UCSD-AML1 (cell line): Measurements from ENCODE around the gene PSMF1.

Source experiments
- DNase-seq: peaks from one replicate; lab custom pipeline; 2025; ENCODE audit not compliant: unreplicated experiment; lab: John Stamatoyannopoulos, UW

Gene PSMF1, protein sequence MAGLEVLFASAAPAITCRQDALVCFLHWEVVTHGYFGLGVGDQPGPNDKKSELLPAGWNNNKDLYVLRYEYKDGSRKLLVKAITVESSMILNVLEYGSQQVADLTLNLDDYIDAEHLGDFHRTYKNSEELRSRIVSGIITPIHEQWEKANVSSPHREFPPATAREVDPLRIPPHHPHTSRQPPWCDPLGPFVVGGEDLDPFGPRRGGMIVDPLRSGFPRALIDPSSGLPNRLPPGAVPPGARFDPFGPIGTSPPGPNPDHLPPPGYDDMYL

DNA sequence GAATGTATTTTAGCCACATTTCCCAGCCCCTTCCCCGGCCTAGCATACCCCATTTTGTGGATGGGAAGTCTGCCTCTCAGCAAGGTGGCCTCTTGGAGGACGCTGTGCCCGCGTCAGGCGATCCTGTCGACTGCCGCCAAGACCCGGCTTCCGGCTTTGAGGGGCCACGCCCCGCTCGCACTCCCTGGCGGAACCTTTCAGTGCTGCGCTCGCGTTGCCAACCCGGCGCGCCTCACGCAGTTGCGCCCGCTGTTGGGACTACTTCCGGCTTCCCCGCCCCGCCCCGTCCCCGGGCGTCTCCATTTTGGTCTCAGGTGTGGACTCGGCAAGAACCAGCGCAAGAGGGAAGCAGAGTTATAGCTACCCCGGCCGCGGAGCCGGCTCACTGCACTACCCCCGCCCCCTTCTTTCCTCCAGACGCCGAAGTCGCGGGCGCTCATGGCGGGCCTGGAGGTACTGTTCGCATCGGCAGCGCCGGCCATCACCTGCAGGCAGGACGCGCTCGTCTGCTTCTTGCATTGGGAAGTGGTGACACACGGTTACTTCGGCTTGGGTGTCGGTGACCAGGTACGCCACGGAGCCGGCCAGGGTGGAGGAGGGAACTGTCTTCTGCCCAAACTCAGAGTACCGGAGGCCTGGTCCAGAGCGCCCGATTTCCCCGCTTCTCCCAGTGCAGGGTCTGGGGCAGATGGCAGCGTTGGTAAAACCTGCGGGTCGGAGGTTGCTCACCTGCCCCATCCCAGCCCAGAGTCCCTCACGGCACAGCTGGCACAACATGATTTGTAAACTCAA is at the start of gene PSMF1:
Gene PSMF1 (plus strand): TSS at position 267 of the 792 bp plus-strand sequence. CDS start 172 bp downstream, at position 439.
- DNase-seq: peak; percentile 96

DNA sequence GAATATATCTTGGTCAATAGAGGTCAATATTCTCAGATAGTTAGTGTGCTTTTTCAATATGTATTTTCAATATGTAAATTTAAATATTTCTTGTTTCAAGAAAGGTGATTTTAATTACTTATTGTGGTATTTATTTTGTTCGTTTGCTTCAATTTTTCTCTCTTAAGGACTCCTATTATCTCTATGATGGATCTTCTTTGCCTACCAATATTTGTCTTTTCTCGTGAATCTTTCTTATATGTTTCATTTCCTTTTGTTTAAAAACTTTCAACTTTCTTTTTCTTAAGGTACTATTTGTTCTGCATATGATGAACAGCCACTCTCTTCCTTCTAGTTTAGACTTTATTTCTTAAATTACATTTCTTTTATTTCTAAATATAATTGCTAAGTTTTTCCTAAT is 46.1 kb upstream of the PSMF1 start:
- no peak for DNase-seq

DNA sequence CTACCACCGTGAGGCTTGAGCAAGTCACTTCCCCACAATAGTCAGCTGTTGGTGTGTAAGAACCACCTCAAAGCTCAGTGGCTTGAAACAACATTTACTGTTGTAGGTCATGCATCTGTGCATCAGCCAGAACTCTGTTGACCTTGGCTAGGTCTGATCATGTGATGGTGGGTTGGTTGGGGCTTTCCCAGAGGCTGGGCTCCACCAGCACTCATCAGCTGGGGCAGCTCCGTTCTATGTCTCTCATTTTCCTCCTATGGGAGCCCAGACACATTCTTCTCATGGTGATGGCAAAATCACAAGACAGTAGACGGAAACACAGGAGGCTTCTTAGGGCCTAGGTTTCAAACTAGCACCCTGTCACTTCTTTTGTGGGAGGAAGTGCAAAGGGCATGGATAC is 42.8 kb upstream of the PSMF1 start:
- DNase-seq: no peak

DNA sequence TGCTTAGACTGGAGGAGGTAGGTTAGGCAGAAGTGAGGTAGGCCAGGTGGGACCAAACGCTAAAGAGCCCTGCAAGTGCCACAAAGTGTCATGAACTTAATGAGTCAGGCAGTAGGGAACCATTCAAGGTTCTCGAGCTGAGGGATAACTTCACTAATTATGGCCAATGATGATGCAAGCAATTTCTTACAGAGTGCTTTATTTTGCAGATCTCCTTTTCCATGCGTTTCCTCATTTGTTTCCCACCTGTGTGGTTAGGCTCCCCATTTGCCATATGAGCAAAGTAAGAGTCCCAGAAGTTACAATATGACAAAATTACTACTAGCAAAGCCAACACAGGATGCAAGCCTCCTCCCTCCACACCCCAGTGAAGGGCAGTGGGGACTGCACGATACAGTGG is 36.5 kb upstream of the PSMF1 start:
- no peak for DNase-seq

DNA sequence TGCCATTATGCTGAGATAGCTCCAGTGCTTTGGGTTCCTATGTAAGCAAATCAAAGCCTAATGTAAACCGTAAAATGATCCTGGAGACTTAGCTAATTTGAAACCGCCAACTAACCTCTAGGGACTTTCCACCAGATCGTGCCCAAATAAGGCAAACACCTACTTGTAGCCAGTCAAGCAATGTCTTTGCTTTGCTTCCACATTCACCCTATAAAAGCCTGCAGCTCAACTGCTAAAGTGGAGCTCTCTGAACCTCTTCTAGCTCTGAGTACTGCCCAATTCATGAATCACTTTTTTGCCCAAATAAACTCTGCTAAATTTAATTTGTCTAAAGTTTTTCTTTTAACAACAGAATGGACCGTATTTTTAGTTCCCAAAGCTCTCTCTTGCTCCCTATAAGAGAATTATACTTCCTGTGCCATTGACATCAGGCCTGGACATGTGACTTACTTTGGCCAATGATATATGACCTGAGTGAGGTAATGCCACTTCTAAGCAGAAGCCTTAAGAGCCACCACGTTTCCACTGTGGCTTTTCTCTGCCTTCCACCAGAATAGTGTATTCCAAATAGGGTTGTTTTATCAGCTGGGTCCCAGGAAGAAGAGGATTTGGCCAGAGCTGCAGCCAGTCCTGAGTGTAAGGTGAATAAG is 34.8 kb upstream of the PSMF1 start:
- DNase-seq: no peak

DNA sequence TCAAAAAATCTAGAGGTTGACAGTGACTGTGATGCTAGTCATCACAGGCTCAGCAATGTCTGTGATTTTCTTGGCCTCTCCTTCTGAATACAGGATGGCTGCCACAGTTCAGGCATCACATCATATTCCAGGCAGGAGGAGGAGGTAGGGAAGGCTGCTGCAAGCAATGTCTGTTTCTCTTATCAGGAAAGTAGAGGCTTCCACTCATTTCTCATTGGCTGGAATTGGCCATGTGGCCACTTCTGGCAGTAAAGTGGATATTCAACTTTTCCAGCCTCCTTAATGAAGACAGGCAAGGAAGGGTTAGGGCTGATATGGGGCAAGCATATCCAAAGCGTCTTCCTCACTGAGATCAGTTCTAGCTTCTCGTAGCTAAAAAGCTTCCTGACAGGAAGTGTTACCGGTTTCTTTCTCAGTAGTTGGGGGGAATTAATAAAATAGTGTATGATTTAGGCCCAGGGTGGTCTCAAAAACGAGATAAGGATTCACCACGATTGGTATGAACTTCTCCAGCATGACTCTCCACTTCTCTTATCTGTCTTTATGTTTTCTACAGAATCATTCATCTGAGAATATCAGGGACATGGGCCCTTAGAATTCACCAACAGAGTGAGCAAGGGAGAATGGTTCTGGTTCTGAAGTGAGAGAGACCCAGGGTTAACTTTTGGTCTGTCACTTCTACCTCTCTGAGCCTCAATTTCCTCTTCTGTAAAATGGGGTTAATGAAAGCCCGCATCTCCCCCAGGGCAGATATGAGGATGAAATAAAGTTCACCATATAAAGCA is 32.7 kb upstream of the PSMF1 start:
- no peak for DNase-seq

DNA sequence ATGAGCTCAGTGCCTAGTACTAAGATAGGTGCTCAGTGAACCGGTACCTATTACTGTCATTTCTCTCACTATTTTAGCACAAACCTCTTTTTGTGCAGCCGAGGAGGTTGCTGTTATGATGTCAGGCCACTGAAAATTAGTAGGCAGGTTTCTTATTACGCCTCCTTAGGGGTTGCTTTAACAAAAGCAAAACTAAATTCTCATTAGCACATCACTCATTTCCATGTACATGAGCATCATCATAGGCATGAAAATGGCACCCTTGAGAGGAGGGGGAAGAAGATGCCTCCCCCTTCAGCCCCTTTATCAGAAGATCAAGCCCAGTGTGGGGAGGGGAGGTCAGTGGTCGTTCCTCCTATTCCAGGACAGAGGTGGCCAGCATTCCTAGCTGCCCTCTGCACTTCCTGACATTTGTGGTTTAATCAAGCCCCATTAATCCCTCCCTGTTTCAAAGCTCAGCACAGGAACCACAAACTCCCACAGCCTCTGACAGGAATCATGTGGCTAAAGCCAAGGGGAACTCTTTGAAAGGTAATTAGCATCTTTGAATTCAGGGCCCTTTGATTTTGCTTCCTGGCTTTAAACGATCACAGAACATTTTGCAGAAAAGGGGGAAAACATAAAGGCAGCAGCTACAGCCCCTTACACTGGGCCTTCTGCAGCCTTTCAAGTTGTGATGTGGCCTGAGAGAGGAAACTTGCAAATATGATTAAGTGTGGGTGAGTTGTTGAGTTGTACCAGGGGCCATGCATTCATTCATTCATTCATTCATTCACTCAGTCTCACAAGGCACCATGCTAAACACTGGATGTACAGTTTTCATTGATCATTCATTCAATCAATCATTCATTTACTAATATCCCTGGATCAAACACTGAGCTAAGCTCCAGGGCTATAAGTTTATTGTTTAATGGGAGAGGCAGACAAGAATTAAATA is 31.9 kb upstream of the PSMF1 start:
- no peak for DNase-seq

DNA sequence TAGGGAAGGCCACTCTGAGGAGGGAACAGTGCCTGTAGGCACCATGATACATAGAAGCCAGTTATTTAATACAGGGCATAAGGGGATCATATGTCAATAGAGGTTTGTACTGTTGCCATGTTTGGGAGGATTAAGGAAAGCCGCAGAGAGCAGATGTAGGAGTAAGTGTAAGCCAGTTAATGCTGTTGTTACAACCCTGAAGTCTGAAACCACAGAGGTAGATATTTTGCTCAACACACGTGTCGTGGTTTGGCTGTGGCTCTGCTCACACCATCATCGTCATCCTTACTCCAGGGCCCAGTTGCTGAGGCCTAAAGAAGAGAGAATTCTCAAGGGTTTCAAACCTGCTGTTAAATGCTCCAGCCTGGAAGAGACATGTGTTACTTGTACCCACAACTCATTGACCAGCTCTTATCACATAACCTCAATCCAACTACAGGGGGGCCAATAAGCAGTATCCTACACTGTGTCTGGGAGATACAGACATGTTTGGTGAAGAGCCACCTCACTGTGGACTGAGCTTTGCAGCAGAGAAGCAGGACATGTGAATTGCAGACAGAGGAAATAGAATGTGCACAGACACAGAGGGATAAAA is 31.0 kb upstream of the PSMF1 start:
- DNase-seq: no peak

DNA sequence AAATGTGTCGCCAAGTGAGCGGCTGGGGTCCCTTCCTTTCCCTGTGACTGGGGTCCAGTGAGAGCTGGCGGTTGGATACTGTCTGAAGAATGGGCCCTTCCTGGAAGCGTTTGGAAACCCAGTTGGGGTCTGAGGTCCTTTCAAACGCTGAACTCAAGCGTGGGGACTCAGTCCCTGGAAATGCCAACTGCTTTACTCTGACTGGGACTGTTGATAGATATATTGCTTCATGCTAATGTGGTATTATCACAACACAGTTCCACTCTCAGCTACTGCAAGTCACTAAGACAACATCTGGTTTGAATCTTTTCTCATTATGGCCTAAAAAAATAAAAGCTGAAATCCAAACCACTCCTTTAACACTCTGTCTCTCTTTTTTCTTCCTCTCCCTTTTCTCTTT is 23.7 kb upstream of the PSMF1 start:
- no peak for DNase-seq

DNA sequence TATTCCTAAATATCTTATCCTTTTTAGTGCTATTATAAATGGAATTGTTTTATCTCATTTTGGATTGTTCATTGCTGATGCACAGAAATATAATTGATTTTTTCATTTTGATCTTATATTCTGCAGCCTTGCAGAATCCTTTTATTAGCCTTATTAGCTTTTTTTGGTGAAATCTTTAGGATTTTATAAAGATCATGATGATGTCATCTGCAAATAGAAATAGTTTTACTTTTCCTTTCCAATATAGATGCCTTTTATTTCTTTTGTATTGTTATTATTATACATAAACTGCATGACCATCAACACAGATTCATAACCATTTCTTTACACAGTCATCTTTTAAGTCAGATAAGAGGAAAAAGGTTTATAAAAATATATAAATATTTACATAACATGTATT is 16.9 kb upstream of the PSMF1 start:
- DNase-seq: no peak

DNA sequence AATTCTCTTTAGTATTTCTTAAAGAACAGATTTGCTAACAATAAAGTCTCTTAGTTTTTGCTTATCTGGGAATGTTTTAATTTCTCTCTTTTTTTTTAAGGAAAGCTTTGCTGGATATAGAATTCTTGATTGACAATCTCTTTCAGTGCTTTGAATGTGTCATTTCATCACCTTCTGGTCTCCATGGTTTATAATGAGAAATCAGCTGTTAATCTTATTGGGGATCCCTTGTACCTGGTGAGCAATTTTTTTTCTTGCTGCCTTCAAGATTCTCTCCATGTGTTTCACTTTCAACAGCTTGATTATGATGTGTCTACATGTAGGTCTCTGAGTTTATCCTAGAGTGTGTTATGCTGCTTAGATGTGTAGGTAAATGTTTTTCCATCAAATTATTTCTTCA is 16.4 kb upstream of the PSMF1 start:
- DNase-seq: no peak

DNA sequence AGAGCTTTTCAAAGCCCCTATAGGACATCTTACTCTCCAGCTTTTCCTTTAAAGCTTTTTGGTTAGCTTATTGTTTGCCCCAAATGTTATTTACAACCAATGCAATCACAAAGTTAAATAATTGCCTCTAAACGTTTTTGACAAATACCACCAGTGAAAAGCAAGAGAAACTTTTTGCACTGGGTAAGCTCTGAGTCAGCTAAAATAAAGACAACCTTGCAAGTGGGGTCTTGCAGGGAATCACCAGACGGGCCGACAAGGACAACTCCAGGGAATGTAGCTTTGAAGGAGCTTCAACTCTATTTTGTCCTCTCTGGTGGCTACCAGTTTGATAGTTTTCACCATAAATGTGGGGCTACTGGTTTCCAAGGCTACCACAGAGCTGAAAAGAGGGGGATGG is 14.7 kb upstream of the PSMF1 start:
- DNase-seq: no peak

DNA sequence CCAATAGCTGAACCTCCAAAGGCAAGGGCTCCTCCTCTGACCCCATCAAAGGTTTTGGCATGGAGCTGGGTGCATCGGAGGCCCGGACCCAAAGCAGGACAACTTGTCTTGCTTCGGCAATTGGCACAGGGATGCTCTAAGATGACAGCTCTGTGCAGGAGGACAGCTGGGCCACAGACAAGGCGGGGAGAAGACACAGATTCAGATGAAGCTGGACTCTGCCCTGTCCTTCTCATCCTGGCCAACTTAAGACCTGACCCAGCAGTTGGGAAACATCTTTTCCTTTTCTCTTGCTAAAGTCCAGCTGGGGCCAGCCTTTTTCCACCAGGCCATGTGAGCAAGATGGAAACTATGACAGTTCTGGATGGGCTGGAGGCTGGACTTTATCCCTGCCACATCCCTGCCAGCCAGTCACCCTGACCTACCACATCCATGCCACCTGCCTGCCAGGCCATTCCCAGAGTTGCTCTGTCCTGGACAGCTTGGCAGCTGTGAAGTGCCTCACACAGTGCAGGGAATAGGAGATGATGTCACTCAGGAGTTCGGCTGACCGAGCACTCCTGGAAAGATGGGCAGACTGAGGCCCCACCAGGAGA is 12.7 kb upstream of the PSMF1 start:
- DNase-seq: no peak

DNA sequence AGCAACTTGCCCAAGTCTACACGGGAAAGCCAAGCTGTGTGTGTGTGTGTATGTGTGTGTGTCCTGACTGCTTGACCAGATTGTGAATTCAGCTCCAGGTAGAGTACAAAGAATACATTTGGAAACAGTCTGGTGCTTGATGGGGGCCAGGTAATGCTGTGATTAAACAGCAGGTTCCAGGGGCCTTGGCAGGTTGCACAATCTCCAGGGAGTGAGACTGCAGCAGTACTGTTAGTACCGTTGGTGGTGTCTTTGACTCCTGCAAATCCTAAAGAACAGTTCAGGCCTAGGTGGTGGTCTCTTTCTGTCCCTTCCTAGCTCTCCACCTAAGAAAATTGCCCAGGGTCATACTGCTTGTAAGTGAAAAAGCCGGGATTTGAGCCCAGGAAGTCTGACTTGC is 11.2 kb upstream of the PSMF1 start:
- DNase-seq: no peak

DNA sequence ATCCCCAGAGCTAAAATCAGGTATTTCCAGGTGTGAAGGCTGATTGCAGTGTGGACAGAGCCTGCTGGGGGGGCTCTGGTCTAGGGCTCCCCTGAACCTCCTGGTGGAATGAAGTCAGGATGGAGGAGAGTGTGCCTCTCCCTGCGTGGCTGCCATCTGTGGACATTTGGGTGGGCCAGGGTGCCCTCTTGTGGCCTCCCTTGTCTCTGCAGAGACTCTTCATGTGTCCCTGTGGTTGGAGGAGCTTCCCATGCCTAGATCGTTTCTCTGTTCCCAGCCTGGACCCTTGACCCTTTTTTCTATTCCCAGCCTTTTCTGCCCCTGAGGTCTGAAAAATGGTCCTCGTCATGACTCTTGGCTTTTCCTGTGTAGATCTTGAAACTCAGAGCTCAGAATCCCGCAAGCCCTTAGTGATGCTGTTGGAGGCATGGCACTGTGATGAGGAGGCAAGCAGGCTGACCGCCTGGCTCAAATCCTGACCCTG is 9.9 kb upstream of the PSMF1 start:
- DNase-seq: peak; percentile 64

DNA sequence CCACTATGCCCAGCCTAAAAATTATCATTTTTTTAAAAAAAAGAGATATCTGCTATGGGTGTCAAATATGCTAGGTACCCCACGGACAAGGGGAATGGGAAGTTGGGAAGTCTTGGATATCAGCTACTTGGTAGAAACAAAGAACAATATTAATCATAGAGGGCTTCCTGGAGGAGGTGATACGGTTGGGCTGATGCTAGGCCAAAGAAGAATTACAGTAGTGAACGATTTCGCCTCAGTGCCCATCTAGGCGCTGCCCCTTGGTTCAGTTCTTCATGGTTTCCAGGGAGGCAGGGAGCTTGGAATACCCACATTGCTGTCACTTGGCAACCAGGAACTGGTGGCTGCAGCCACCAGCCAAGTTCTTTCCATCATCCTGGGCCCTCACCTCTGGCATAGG is 5.5 kb upstream of the PSMF1 start:
- no peak for DNase-seq

DNA sequence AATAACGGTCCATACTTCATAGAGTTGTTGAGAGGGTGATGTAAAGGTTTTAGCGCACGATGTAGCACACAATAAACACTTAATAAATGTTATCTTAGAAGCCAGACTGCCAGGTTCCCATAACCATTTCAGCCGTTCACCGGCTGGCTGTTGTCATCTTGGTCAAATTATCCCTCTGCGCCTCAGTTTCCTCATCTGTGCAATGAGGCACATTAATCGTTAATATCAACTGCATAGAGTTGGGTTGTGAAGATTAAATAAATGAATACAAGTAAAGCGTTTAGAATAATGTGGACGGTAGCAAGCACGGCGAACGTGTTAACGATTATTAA is 432 bp upstream of the PSMF1 start:
- DNase-seq: no peak

DNA sequence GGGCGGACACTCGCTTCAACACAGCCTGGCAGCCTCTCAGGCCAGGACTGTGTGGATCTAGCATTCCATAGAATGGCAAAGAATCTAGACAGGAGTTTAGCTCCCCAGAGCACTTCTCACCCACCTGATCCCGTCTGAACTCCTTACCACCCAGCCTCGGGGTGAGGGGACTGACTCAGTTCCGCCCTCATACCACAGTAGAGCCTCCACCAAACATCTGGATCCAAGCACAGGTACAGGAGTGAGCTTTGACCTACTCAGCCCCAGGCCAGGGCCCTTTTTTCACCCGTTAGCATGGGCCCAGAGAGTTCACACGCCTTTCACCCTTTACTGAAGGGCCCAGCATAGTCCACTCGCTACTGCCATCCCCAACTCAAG is 715 bp downstream of the PSMF1 start:
- no peak for DNase-seq

DNA sequence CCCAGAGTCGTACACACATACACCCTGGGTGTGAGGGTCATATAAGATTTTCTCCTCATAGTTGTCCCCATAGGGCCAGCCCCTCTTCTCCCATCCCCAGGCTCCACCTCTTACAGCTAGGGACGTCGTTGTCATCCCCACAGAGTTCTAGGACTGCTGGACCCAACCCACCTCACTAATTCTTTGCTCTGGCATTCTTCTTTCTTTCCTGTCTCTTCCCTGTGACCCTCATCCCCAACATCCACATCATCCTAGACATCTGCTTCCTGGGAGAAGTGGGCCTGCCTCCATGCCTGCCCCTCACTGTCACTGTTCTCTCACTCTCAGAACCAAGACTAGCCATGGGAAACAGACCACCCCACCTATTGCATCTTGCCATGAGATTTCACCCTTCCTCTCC is 1.1 kb downstream of the PSMF1 start:
- no peak for DNase-seq

DNA sequence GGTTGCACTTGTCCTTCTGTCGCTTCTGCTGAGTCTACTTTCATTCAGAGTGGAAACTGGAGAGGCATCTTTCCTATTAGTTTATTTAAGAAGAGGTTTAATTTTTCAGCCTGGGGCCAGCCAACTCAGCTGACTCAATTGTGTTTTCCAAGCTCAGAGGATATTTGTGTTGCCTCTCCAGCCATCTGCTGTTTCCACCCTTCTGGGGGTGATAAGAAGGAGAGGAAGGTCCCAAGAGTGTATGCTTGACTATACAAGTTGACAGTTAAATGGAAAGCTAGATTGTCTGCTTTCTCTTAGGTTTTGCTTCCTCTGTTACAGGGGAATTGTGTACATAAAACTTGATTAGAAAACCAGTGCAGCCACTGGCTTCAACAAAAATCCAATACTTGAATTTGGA is 3.0 kb downstream of the PSMF1 start:
- no peak for DNase-seq
